ENCODE data around the gene NTSR1. TPM values are rescaled to one million over a fixed set of nuclear protein-coding genes. Genes with fewer than 3 reads are reported as not detected.

The NTSR1 gene
- polyA plus RNA-seq, 3 donors = 0.35 to 2.5 (median 0.40) TPM

GRCh38 chr20:62774762-62775161 is 66.1 kb downstream of the NTSR1 start:
- no peaks in the 10 kb centered on the region for H3K9me3 ChIP-seq (replicated peaks in 1 of 2; ENCODE audit: control insufficient read depth in 1 of 2, insufficient read depth in 1 of 2, low read length in 2 of 2)
- H3K27ac Mint-ChIP-seq = peak overlapping the region in 4 of 7 donors; percentile 18 to 82 (median 49)
- WGBS (ENCODE audit: insufficient coverage) = 41% methylated on average over 5 of the region's 8 CpGs
- peak overlapping the region; percentile 24 for H2AFZ ChIP-seq (ENCODE audit: insufficient read depth, low read depth, low read length, poor library complexity, severe bottlenecking)
- no peaks in the 10 kb centered on the region for H3K79me2 ChIP-seq (ENCODE audit: insufficient read depth, low read length)
- peak; percentile 54 to 61 (median 56) for DNase-seq
- H3K9me3 Mint-ChIP-seq = peaks cover 0 to 5% (median 2%) of the 10 kb centered on the region in 7 donors
- H3K27me3 ChIP-seq (ENCODE audit: control insufficient read depth in 2 of 2, insufficient read depth in 2 of 2, low read length in 2 of 2) = no peaks in the 10 kb centered on the region
- H3K4me1 Mint-ChIP-seq = peaks cover 53% of the 10 kb centered on the region
- no peaks in the 10 kb centered on the region for H3K36me3 Mint-ChIP-seq
- no peaks in the 10 kb centered on the region for H3K36me3 ChIP-seq (replicated peaks in 1 of 2; ENCODE audit: control insufficient read depth in 1 of 2, insufficient read depth in 2 of 2, low read length in 2 of 2)
- H3K4me3 ChIP-seq (replicated peaks in 1 of 3; ENCODE audit: low read depth in 2 of 3, low read length in 3 of 3) = peak overlapping the region in 1 of 3 experiments; percentile 8
- H3K27me3 Mint-ChIP-seq (ENCODE audit: low read depth in 3 of 3) = peaks cover 1 to 9% (median 3%) of the 10 kb centered on the region in 3 donors
- H3K27ac ChIP-seq (ENCODE audit: low read depth in 1 of 2, low read length in 2 of 2) = peak overlapping the region in 1 of 2 donors; percentile 43
- H3K4me3 Mint-ChIP-seq = peak overlapping the region in 1 of 2 donors; percentile 40
- intact Hi-C loops (cut with micrococcal nuclease) = no loop called here
- peak overlapping the region; percentile 30 for H3K9ac ChIP-seq (ENCODE audit: insufficient read depth, low read length, poor library complexity, severe bottlenecking)
- H3K4me2 ChIP-seq (replicated peaks; ENCODE audit: extremely low read depth, low read length, poor library complexity, severe bottlenecking) = peak overlapping the region; percentile 9
- H4K20me1 ChIP-seq (ENCODE audit: insufficient read depth, low read length) = no peaks in the 10 kb centered on the region
- H3K4me1 ChIP-seq (ENCODE audit: control insufficient read depth in 1 of 2, insufficient read depth in 2 of 2, low read length in 2 of 2) = peaks cover 51 to 59% of the 10 kb centered on the region in 2 donors
- TF ChIP-seq CTCF (IDR thresholded peaks at IDR 0.05) = no peak

- Histone ChIP-seq H3K36me3 (replicated peaks in 1 of 2; ENCODE audit: control insufficient read depth in 1 of 2, insufficient read depth in 2 of 2, low read length in 2 of 2) (no peaks in the 10 kb centered on the region), H3K27me3 (ENCODE audit: control insufficient read depth in 2 of 2, insufficient read depth in 2 of 2, low read length in 2 of 2) (no peaks in the 10 kb centered on the region), H4K20me1 (ENCODE audit: insufficient read depth, low read length) (no peaks in the 10 kb centered on the region), H3K9me3 (replicated peaks in 1 of 2; ENCODE audit: control insufficient read depth in 1 of 2, insufficient read depth in 1 of 2, low read length in 2 of 2) (no peaks in the 10 kb centered on the region), H3K4me2 (replicated peaks; ENCODE audit: extremely low read depth, low read length, poor library complexity, severe bottlenecking) (peak overlapping the region; percentile 9), H3K9ac (ENCODE audit: insufficient read depth, low read length, poor library complexity, severe bottlenecking) (peak overlapping the region; percentile 30), H3K79me2 (ENCODE audit: insufficient read depth, low read length) (no peaks in the 10 kb centered on the region), H3K4me3 (replicated peaks in 1 of 3; ENCODE audit: low read depth in 2 of 3, low read length in 3 of 3) (peak overlapping the region in 1 of 3 experiments; percentile 8), H3K27ac (ENCODE audit: low read depth in 1 of 2, low read length in 2 of 2) (peak overlapping the region in 1 of 2 donors; percentile 43), H3K4me1 (ENCODE audit: control insufficient read depth in 1 of 2, insufficient read depth in 2 of 2, low read length in 2 of 2) (peaks cover 51 to 59% of the 10 kb centered on the region in 2 donors), H2AFZ (ENCODE audit: insufficient read depth, low read depth, low read length, poor library complexity, severe bottlenecking) (peak overlapping the region; percentile 24)
- no peaks in the 10 kb centered on the region for H3K36me3 Mint-ChIP-seq
- WGBS (ENCODE audit: insufficient coverage) = 90% methylated on average over 6 of the region's 9 CpGs
- H3K27me3 Mint-ChIP-seq (ENCODE audit: low read depth in 3 of 3) = peaks cover 1 to 9% (median 5%) of the 10 kb centered on the region in 3 donors
- H3K9me3 Mint-ChIP-seq = peaks cover 0 to 5% (median 2%) of the 10 kb centered on the region in 7 donors
- peaks cover 53% of the 10 kb centered on the region for H3K4me1 Mint-ChIP-seq
- H3K4me3 Mint-ChIP-seq = peak overlapping the region in 1 of 2 donors; percentile 40
- no peak overlapping the region for H3K27ac Mint-ChIP-seq
- TF ChIP-seq CTCF (IDR thresholded peaks at IDR 0.05) = no peak
- intact Hi-C loops (cut with micrococcal nuclease) = no loop called here
- DNase-seq = no peak
Observed at GRCh38 chr20:62775206-62775605, 66.6 kb downstream of the NTSR1 start.
